ENCODE measurements around the gene HYAL3.
"Not testable (repeated sequence)": the region's sequence is repeated elsewhere in the genome, so short reads cannot be mapped to it uniquely, and the experiment has no call there.

Gene HYAL3

DNA sequence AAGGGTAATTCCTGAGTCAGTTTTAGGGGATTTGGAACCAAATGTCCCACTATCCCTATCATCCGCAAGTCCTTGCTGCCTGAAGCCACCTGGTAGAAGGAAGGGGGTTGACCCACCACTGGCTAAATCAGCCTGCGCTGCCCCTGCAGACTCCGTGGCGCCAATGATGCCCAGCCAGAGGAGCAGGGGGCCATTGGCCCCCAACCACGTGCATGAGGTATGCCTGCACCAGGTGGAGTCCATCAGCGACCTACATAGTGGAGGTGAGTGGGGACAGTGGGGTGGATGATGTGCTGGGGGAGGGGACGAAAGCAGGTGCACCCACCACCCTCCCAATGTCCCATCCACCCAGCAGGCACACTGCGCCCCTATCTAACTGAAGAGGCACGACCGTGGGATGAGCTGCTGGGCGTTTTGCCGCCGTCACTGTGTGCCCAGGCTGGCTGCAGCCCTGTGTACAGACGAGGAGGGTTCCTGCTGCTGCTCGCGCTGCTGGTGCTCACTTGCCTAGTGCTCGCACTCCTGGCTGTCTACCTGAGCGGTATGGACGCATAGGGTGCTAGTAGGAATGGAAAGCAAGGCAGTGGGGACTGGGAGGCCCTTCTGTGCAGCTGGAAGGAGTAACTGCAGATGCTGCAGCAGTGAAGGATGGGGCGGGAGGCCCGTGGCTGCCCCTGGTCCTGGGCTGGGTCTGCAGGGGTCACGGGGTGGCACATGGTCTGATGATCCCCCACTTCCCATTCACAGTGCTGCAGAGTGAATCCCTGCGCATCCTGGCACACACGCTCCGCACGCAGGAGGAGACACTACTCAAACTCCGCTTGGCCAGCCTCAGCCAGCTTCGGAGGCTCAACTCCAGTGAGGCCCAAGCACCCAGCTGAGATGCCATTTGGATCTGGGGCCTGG lies 12.6 kb downstream of the HYAL3 start:
- Histone ChIP-seq H3K4me2 (ENCODE audit: insufficient read depth, low read length) (no peak overlapping the region), H4K20me1 (ENCODE audit: insufficient read depth, low read length) (peaks cover 26% of the 10 kb centered on the region; the same call in 1 of the 2 replicates), H2AFZ (ENCODE audit: low read depth, low read length) (no peak overlapping the region), H3K9me3 (ENCODE audit: insufficient read depth, low read length, severe bottlenecking) (no peaks in the 10 kb centered on the region), H3K36me3 (ENCODE audit: insufficient read depth, low read length) (peaks cover 46% of the 10 kb centered on the region), H3K27me3 (ENCODE audit: insufficient read depth, low read length, poor library complexity) (no peaks in the 10 kb centered on the region), H3K4me3 (ENCODE audit: low read depth in 1 of 2, low read length in 2 of 2) (no peak overlapping the region), H3K4me1 (ENCODE audit: insufficient read depth, low read length) (peaks cover 19% of the 10 kb centered on the region), H3K9ac (ENCODE audit: low read depth, low read length) (no peak overlapping the region), H3K79me2 (ENCODE audit: insufficient read depth, low read length) (peaks cover 21% of the 10 kb centered on the region), H3K27ac (ENCODE audit: low read length) (no peak overlapping the region)
- no peak for DNase-seq
- 0 out of 3 replicates have a peak, but pooled peaks have one; percentile 20 for ATAC-seq (ENCODE audit: insufficient read depth, low read depth)
- TF ChIP-seq CTCF (IDR thresholded peaks at IDR 0.05; ENCODE audit: borderline replicate concordance, extremely low read depth, low read length, poor library complexity, severe bottlenecking) (no peak), EZH2 (IDR thresholded peaks at IDR 0.05; ENCODE audit: borderline replicate concordance, low read depth, low read length, severe bottlenecking) (no peak)

GRCh38 chr3:50284121-50284520 lies 15.1 kb downstream of the HYAL3 start:
- H3K4me1 ChIP-seq (ENCODE audit: insufficient read depth, low read length); H3K4me3 ChIP-seq (ENCODE audit: low read depth in 1 of 2, low read length in 2 of 2); DNase-seq; H3K79me2 ChIP-seq (ENCODE audit: insufficient read depth, low read length); H3K4me2 ChIP-seq (ENCODE audit: insufficient read depth, low read length); H2AFZ ChIP-seq (ENCODE audit: low read depth, low read length); ATAC-seq (ENCODE audit: insufficient read depth, low read depth); H3K9ac ChIP-seq (ENCODE audit: low read depth, low read length); H3K27ac ChIP-seq (ENCODE audit: low read length); H3K27me3 ChIP-seq (ENCODE audit: insufficient read depth, low read length, poor library complexity); H3K9me3 ChIP-seq (ENCODE audit: insufficient read depth, low read length, severe bottlenecking): not testable (repeated sequence)
- peaks cover 29% of the 10 kb centered on the region for H3K36me3 ChIP-seq (ENCODE audit: insufficient read depth, low read length)
- peaks cover 13% of the 10 kb centered on the region; the same call in 1 of the 2 replicates for H4K20me1 ChIP-seq (ENCODE audit: insufficient read depth, low read length)

- H3K9me3 ChIP-seq (ENCODE audit: insufficient read depth, low read length, severe bottlenecking) = no peaks in the 10 kb centered on the region
- H3K79me2 ChIP-seq (ENCODE audit: insufficient read depth, low read length) = no peaks in the 10 kb centered on the region
- H2AFZ ChIP-seq (ENCODE audit: low read depth, low read length) = no peak overlapping the region
- TF ChIP-seq CTCF (IDR thresholded peaks at IDR 0.05; ENCODE audit: borderline replicate concordance, extremely low read depth, low read length, poor library complexity, severe bottlenecking) = no peak
- no peak for TF ChIP-seq EZH2 (IDR thresholded peaks at IDR 0.05; ENCODE audit: borderline replicate concordance, low read depth, low read length, severe bottlenecking)
- no peak overlapping the region for H3K9ac ChIP-seq (ENCODE audit: low read depth, low read length)
- peaks cover 21% of the 10 kb centered on the region for H3K27me3 ChIP-seq (ENCODE audit: insufficient read depth, low read length, poor library complexity)
- no peak for ATAC-seq (ENCODE audit: insufficient read depth, low read depth)
- no peak overlapping the region for H3K4me2 ChIP-seq (ENCODE audit: insufficient read depth, low read length)
- no peak overlapping the region for H3K27ac ChIP-seq (ENCODE audit: low read length)
- no peaks in the 10 kb centered on the region for H3K4me1 ChIP-seq (ENCODE audit: insufficient read depth, low read length)
- no peak overlapping the region for H3K4me3 ChIP-seq (ENCODE audit: low read depth in 1 of 2, low read length in 2 of 2)
- H4K20me1 ChIP-seq (ENCODE audit: insufficient read depth, low read length) = no peaks in the 10 kb centered on the region
- no peak for DNase-seq
- no peaks in the 10 kb centered on the region for H3K36me3 ChIP-seq (ENCODE audit: insufficient read depth, low read length)
Measured at GRCh38 chr3:50279255-50280016, 19.8 kb downstream of the HYAL3 start.

- Histone ChIP-seq H2AFZ (ENCODE audit: low read depth, low read length) (no peak within 1 kb of the TSS), H3K27me3 (ENCODE audit: insufficient read depth, low read length, poor library complexity) (peaks cover 24% of the 10 kb centered on the region), H3K9ac (ENCODE audit: low read depth, low read length) (no peak within 1 kb of the TSS), H3K36me3 (ENCODE audit: insufficient read depth, low read length) (no peaks in the 10 kb centered on the region), H3K4me2 (ENCODE audit: insufficient read depth, low read length) (no peak within 1 kb of the TSS), H3K4me3 (ENCODE audit: low read depth in 1 of 2, low read length in 2 of 2) (no peak within 1 kb of the TSS), H4K20me1 (ENCODE audit: insufficient read depth, low read length) (no peaks in the 10 kb centered on the region), H3K79me2 (ENCODE audit: insufficient read depth, low read length) (no peaks in the 10 kb centered on the region), H3K27ac (ENCODE audit: low read length) (no peak within 1 kb of the TSS), H3K4me1 (ENCODE audit: insufficient read depth, low read length) (no peaks in the 10 kb centered on the region), H3K9me3 (ENCODE audit: insufficient read depth, low read length, severe bottlenecking) (no peaks in the 10 kb centered on the region)
- no peak for TF ChIP-seq EZH2 (IDR thresholded peaks at IDR 0.05; ENCODE audit: borderline replicate concordance, low read depth, low read length, severe bottlenecking)
- no peak for TF ChIP-seq CTCF (IDR thresholded peaks at IDR 0.05; ENCODE audit: borderline replicate concordance, extremely low read depth, low read length, poor library complexity, severe bottlenecking)
- no peak for ATAC-seq (ENCODE audit: insufficient read depth, low read depth)
- DNase-seq = no peak
Measured at GRCh38 chr3:50278880-50279224, 20.4 kb downstream of the HYAL3 start, which contains the start of gene LSMEM2. TSS of gene LSMEM2 (plus strand) at chr3:50279087. CDS start at chr3:50279114, 27 bp downstream.

Data from DND-41 (cell line).